WTC11 (cell line): ENCODE measurements around the gene HOMER2.

ENCODE experiments used
- CTCF ChIP-seq: fragments of 200-600 bp; IDR thresholded peaks from 2 replicates; pipeline ENCODE4 v1.8.0; 2022; ENCODE audit warnings: antibody characterized with exemption
- JUN ChIP-seq: sonication (generic); formaldehyde crosslinking; IDR thresholded peaks from 2 replicates; pipeline ENCODE4 v1.8.0; 2023; ENCODE audit warnings: mild to moderate bottlenecking, missing genetic modification reagents
- NR2C2 ChIP-seq: sonication (generic); formaldehyde crosslinking; IDR thresholded peaks from 2 replicates; pipeline ENCODE4 v1.8.0; 2022; ENCODE audit warnings: mild to moderate bottlenecking, missing genetic modification reagents
- ZNF121 ChIP-seq: sonication (generic); formaldehyde crosslinking; IDR thresholded peaks from 2 replicates; pipeline ENCODE4 v1.8.0; 2023; ENCODE audit warnings: missing genetic modification reagents

GRCh38 chr15:82890995-82891390, 61.5 kb downstream of the HOMER2 start:
- TF ChIP-seq CTCF, result no peak
- no peak for TF ChIP-seq ZNF121 (CRISPR knock-in tag)
- no peak for TF ChIP-seq NR2C2 (CRISPR knock-in tag)
- no peak for TF ChIP-seq JUN (CRISPR knock-in tag)
